Measurements from ENCODE around the gene UBA3. TPM values are rescaled to one million over a fixed set of nuclear protein-coding genes. Genes with fewer than 3 reads are reported as not detected.

Gene UBA3
- total and polyA plus RNA-seq, 10 of the 15 experiments (the other 5 are each of a cell fraction or from before 2014, with no cell fraction given): 72.9 to 131 (median 102) TPM

DNA sequence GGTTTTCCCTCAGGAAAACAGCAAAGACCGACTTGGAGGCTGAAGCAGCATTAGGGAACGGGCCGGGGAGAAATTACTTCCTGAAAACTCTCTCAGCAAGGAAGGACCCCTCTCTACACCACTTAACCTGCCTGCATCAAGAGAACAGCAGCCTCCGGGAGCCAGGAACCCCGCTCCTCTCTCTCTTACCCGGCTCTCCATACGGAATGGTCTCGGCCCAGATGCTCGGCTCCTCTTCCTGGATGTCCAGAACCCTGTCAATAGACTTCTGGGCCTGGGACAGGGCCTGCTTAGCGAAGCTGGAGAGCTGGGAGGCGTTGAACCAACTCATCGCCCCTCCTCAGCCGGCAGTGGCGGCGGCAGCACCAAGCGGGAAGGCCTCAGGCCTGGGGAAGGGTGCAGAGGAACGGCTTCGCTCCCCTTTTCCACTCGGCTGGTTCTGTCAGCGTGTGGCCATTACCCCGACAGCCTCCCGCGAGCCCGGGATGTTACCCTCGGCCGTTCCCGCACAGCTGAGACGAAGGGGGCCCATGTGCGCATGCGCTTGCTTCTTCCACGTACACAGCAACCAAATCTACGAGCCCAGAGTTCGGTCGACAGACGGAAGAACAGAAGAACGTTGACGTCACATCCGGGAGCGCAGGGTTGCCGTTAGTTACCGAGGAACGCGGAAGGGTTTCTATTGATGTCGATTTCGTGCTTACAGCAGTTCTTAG, 28.3 kb downstream of the UBA3 start, which contains the start of gene TMF1 (continued):
- TF ChIP-seq, protein P1, sequence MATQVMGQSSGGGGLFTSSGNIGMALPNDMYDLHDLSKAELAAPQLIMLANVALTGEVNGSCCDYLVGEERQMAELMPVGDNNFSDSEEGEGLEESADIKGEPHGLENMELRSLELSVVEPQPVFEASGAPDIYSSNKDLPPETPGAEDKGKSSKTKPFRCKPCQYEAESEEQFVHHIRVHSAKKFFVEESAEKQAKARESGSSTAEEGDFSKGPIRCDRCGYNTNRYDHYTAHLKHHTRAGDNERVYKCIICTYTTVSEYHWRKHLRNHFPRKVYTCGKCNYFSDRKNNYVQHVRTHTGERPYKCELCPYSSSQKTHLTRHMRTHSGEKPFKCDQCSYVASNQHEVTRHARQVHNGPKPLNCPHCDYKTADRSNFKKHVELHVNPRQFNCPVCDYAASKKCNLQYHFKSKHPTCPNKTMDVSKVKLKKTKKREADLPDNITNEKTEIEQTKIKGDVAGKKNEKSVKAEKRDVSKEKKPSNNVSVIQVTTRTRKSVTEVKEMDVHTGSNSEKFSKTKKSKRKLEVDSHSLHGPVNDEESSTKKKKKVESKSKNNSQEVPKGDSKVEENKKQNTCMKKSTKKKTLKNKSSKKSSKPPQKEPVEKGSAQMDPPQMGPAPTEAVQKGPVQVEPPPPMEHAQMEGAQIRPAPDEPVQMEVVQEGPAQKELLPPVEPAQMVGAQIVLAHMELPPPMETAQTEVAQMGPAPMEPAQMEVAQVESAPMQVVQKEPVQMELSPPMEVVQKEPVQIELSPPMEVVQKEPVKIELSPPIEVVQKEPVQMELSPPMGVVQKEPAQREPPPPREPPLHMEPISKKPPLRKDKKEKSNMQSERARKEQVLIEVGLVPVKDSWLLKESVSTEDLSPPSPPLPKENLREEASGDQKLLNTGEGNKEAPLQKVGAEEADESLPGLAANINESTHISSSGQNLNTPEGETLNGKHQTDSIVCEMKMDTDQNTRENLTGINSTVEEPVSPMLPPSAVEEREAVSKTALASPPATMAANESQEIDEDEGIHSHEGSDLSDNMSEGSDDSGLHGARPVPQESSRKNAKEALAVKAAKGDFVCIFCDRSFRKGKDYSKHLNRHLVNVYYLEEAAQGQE (IDR thresholded peaks at IDR 0.05; ENCODE audit: low read depth, low read length): no peak
- TF ChIP-seq FOS (IDR thresholded peaks at IDR 0.05; ENCODE audit: borderline replicate concordance, extremely low read depth, insufficient read length) (no peak), STAT3 (IDR thresholded peaks at IDR 0.05; ENCODE audit: low read depth, low read length) (no peak), SPI1 (IDR thresholded peaks at IDR 0.05; ENCODE audit: borderline replicate concordance, insufficient read depth, low read depth, low read length) (no peak), E2F4 (IDR thresholded peaks at IDR 0.05; ENCODE audit: low read depth, low read length) (no peak), CBFB (IDR thresholded peaks at IDR 0.05; ENCODE audit: low read depth) (peak; percentile 58; the same call in 1 of the 2 replicates), CBX5 (IDR thresholded peaks at IDR 0.05; ENCODE audit: low read depth) (peak; percentile 58; the same call in 1 of the 2 replicates), PAX8 (IDR thresholded peaks at IDR 0.05) (no peak), TBL1XR1 (IDR thresholded peaks at IDR 0.05; ENCODE audit: low read depth, low read length) (no peak), PAX5 (IDR thresholded peaks at IDR 0.05; ENCODE audit: borderline replicate concordance, low read depth, low read length) (peak; percentile 83; the same call in 1 of the 2 replicates), ZNF24 (IDR thresholded peaks at IDR 0.05) (no peak), MTA3 (IDR thresholded peaks at IDR 0.05; ENCODE audit: borderline replicate concordance, low read length) (peak; percentile 74; the same call in 1 of the 2 replicates), CHD2 (IDR thresholded peaks at IDR 0.05; ENCODE audit: borderline replicate concordance, low read depth, low read length) (peak; percentile 73), SIN3A (IDR thresholded peaks at IDR 0.05; ENCODE audit: low read depth, low read length) (peak; percentile 88; the same call in 1 of the 2 replicates), ZNF217 (IDR thresholded peaks at IDR 0.05) (no peak), ZBED1 (IDR thresholded peaks at IDR 0.05; ENCODE audit: borderline replicate concordance) (peak; percentile 20; the same call in 1 of the 2 replicates), ZNF274 (IDR thresholded peaks at IDR 0.05; ENCODE audit: insufficient read depth, insufficient read length) (no peak), CREB1 (IDR thresholded peaks at IDR 0.05; ENCODE audit: low read depth) (peak; percentile 95), TARDBP (IDR thresholded peaks at IDR 0.05; ENCODE audit: borderline replicate concordance) (no peak), CHD1 (IDR thresholded peaks at IDR 0.05; ENCODE audit: low read depth, low read length) (no peak), HCFC1 (IDR thresholded peaks at IDR 0.05; ENCODE audit: low read length) (peak; percentile 56), SREBF1 (IDR thresholded peaks at IDR 0.05; ENCODE audit: low read length) (no peak), MTA2 (IDR thresholded peaks at IDR 0.05; ENCODE audit: low read depth) (no peak)
- TF ChIP-seq, protein P2, sequence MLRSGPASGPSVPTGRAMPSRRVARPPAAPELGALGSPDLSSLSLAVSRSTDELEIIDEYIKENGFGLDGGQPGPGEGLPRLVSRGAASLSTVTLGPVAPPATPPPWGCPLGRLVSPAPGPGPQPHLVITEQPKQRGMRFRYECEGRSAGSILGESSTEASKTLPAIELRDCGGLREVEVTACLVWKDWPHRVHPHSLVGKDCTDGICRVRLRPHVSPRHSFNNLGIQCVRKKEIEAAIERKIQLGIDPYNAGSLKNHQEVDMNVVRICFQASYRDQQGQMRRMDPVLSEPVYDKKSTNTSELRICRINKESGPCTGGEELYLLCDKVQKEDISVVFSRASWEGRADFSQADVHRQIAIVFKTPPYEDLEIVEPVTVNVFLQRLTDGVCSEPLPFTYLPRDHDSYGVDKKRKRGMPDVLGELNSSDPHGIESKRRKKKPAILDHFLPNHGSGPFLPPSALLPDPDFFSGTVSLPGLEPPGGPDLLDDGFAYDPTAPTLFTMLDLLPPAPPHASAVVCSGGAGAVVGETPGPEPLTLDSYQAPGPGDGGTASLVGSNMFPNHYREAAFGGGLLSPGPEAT (IDR thresholded peaks at IDR 0.05; ENCODE audit: low read depth): no peak
- TF ChIP-seq, protein P3, sequence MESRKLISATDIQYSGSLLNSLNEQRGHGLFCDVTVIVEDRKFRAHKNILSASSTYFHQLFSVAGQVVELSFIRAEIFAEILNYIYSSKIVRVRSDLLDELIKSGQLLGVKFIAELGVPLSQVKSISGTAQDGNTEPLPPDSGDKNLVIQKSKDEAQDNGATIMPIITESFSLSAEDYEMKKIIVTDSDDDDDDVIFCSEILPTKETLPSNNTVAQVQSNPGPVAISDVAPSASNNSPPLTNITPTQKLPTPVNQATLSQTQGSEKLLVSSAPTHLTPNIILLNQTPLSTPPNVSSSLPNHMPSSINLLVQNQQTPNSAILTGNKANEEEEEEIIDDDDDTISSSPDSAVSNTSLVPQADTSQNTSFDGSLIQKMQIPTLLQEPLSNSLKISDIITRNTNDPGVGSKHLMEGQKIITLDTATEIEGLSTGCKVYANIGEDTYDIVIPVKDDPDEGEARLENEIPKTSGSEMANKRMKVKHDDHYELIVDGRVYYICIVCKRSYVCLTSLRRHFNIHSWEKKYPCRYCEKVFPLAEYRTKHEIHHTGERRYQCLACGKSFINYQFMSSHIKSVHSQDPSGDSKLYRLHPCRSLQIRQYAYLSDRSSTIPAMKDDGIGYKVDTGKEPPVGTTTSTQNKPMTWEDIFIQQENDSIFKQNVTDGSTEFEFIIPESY (IDR thresholded peaks at IDR 0.05): no peak
